Endothelial cell (in vitro differentiated cells): ENCODE data around the gene MROH8. TPM values are rescaled to one million over a fixed set of nuclear protein-coding genes. Genes with fewer than 3 reads are reported as not detected.

Experiments used
- DNase-seq: peaks from one replicate; pipeline ENCODE4 v3.0.0; 2021; ENCODE audit warnings: low spot score
- H3K27ac Mint-ChIP-seq: one replicate; pipeline ENCODE4 v1.8.0; 2021; ENCODE audit warnings: mixed read lengths, inconsistent platforms; ENCODE audit not compliant: unreplicated experiment
- H3K27me3 Mint-ChIP-seq: one replicate; pipeline ENCODE4 v1.8.0; 2021; ENCODE audit warnings: mild to moderate bottlenecking, moderate library complexity, mixed read lengths, inconsistent platforms; ENCODE audit not compliant: unreplicated experiment
- H3K36me3 Mint-ChIP-seq: one replicate; pipeline ENCODE4 v1.8.0; 2021; ENCODE audit warnings: mild to moderate bottlenecking, low read depth, mixed read lengths, inconsistent platforms; ENCODE audit not compliant: unreplicated experiment
- H3K4me1 Mint-ChIP-seq: one replicate; pipeline ENCODE4 v1.8.0; 2021; ENCODE audit warnings: mild to moderate bottlenecking, mixed read lengths, inconsistent platforms; ENCODE audit not compliant: unreplicated experiment
- H3K4me3 Mint-ChIP-seq: one replicate; pipeline ENCODE4 v1.8.0; 2021; ENCODE audit warnings: mild to moderate bottlenecking, mixed read lengths, inconsistent platforms; ENCODE audit not compliant: unreplicated experiment
- H3K9me3 Mint-ChIP-seq: one replicate; pipeline ENCODE4 v1.8.0; 2021; ENCODE audit warnings: mixed read lengths, inconsistent platforms; ENCODE audit not compliant: unreplicated experiment
- total RNA-seq: library from RNA; stranded (reverse); fragmentation: NEBNext Ultra II Directional; extraction: Animal tissue kit (Norgen Biotek cat#: 25700); gene quantifications from one replicate; pipeline ENCODE4 v1.2.1, GENCODE V29; 2021; ENCODE audit not compliant: unreplicated experiment
- TF ChIP-seq, protein P1 (sequence below): fragments of 200-600 bp; sonication (generic); IDR thresholded peaks from one replicate; pipeline ENCODE4 v1.5.0; 2021; ENCODE audit warnings: antibody characterized with exemption; ENCODE audit not compliant: unreplicated experiment

The MROH8 gene
- total RNA-seq, 1 donor from 2014 or later: 4.3 TPM

DNA sequence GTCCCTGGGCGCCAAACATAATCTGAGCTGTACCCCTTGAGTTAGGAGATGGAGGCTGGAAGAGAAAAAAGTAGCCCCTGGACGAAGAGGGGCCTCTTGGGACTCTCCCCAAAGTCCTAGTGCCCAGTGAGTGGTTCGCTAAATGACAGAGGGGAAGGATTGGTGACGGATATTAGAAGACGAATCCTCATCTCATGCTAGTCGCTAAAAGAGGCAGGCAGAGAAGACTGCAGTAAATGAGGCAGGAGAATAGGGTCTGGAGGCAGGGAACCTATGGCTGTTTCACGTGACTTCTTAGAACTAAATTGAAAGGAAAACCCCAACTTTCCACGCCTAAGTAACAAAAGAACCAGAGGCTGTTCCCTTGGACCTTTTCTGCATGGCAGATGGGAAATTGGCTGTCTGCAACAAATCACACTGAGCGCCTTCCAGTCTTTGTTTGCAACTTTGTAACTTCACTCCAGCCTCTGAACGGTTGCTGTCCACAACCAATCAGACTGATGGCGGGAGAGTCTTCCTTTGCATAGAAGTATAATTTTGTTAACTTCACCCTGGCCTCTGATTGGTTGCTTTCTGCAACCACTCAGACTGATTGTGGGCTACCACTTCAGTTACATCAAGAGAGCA lies 82.8 kb downstream of the MROH8 start:
- Mint-ChIP-seq H3K36me3 (no peaks in the 10 kb centered on the region), H3K27me3 (peaks cover 3% of the 10 kb centered on the region), H3K4me1 (peaks cover 8% of the 10 kb centered on the region), H3K4me3 (peak overlapping the region; percentile 96), H3K9me3 (no peaks in the 10 kb centered on the region), H3K27ac (peak overlapping the region; percentile 80)
- TF ChIP-seq, protein P1, sequence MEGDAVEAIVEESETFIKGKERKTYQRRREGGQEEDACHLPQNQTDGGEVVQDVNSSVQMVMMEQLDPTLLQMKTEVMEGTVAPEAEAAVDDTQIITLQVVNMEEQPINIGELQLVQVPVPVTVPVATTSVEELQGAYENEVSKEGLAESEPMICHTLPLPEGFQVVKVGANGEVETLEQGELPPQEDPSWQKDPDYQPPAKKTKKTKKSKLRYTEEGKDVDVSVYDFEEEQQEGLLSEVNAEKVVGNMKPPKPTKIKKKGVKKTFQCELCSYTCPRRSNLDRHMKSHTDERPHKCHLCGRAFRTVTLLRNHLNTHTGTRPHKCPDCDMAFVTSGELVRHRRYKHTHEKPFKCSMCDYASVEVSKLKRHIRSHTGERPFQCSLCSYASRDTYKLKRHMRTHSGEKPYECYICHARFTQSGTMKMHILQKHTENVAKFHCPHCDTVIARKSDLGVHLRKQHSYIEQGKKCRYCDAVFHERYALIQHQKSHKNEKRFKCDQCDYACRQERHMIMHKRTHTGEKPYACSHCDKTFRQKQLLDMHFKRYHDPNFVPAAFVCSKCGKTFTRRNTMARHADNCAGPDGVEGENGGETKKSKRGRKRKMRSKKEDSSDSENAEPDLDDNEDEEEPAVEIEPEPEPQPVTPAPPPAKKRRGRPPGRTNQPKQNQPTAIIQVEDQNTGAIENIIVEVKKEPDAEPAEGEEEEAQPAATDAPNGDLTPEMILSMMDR: no peak
- DNase-seq: no peak

DNA sequence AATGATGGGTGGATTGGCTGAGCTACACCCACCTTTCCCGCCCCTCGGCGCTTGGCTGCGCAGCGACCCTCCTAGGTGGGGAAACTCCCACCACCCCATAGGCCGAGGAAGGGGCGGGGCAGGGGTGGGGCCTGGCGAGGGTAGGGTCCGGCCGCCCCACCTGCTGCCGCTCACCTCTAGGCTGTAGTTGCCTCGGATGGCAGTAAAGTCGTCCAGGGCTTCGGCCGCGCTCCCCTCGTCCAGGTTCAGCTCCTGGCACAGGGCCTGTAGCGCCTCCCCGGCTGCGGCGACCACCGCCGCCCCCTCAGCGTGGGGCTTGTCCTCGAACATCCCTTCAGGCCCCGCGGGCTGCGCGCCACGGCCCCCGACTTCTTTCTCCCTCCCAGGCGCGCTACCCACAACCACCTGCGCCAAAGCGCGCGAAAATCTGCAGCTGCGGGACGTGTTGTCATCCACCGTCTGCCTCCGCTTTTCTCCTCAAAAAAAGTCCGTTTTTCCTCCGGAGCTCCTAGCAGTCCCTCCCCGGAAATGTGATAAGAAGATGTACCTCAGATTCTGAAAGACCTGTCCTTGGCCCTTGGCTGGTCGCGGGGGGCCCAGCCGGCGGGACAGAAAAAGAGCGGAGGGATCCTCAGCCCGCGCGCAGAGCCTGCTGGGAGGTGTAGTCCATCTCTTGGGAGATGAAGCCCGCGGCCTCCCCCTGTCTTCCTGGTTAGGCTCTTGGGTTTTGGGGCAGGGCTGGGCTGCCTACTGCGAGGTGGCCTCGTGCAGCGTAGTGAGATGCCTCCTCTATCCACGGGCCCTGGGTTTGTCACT lies 83.5 kb downstream of the MROH8 start, which contains the start of gene RBL1:
Gene RBL1 (minus strand): TSS at position 399 of the 816 bp plus-strand sequence. CDS start 69 bp downstream, at position 330.
- H3K27ac Mint-ChIP-seq: peak within 1 kb of the TSS; percentile 80
- peak; percentile 67 for DNase-seq
- H3K36me3 Mint-ChIP-seq: no peaks in the 10 kb centered on the region
- no peaks in the 10 kb centered on the region for H3K9me3 Mint-ChIP-seq
- H3K27me3 Mint-ChIP-seq: peaks cover 3% of the 10 kb centered on the region
- peaks cover 8% of the 10 kb centered on the region for H3K4me1 Mint-ChIP-seq
- H3K4me3 Mint-ChIP-seq: peak within 1 kb of the TSS; percentile 96
- TF ChIP-seq, protein P1: no peak

DNA sequence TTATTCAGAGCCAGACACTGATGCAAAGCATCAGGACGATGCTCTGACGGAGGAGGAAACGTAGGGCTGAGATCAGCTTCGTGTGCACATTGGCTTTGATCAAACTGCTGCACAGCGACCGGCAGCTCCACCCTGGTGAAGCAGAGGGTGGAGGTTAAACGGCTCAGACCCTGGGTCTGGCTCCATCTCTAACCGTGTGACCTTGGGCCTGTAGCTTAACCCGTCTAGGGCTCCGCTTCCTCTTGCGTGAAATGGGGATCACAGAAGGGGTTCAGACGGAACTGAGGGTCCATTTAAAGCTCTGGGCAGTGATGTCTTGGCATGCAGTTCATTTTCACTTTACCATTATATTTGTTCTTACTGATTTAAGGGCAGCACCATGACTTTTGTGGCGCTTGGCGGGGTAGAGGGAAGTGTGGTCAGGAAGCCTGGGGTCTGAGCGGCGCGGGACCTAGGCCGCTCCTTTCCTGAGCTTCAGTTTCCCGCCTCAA lies 84.2 kb downstream of the MROH8 start:
- TF ChIP-seq, protein P1: no peak
- DNase-seq: no peak
- H3K4me3 Mint-ChIP-seq: peak overlapping the region; percentile 89
- H3K4me1 Mint-ChIP-seq: peaks cover 8% of the 10 kb centered on the region
- H3K27me3 Mint-ChIP-seq: peaks cover 3% of the 10 kb centered on the region
- H3K27ac Mint-ChIP-seq: peak overlapping the region; percentile 31
- H3K9me3 Mint-ChIP-seq: no peaks in the 10 kb centered on the region
- no peaks in the 10 kb centered on the region for H3K36me3 Mint-ChIP-seq

DNA sequence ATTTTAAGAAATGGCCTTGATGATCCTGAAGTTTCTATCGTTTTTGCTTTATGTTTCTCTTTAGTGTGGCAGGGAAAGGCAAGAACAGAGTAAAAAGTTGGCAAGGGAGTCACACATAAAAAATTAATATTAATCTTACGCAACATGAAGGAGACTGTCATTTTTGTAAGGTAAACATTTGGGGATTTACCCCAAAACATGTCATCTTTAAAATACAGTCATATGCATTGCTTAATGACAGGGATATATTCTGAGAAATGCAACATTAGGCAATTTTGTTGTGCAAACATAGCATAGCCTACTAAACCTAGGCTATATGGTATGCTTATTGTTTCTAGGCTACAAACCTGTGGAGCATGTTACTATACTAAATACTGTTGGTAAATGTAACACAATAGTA lies 88.9 kb downstream of the MROH8 start:
- Mint-ChIP-seq H3K36me3 (no peaks in the 10 kb centered on the region), H3K9me3 (no peaks in the 10 kb centered on the region), H3K4me3 (no peak overlapping the region), H3K27ac (no peak overlapping the region), H3K4me1 (peaks cover 3% of the 10 kb centered on the region), H3K27me3 (peaks cover 3% of the 10 kb centered on the region)
- TF ChIP-seq, protein P1: no peak
- DNase-seq: no peak
